ENCODE results near the gene RBM20. TPM values are rescaled to one million over a fixed set of nuclear protein-coding genes. Genes with fewer than 3 reads are reported as not detected.

The RBM20 gene
- total RNA-seq, 1 experiment from 2014 or later = 0.10 TPM

DNA sequence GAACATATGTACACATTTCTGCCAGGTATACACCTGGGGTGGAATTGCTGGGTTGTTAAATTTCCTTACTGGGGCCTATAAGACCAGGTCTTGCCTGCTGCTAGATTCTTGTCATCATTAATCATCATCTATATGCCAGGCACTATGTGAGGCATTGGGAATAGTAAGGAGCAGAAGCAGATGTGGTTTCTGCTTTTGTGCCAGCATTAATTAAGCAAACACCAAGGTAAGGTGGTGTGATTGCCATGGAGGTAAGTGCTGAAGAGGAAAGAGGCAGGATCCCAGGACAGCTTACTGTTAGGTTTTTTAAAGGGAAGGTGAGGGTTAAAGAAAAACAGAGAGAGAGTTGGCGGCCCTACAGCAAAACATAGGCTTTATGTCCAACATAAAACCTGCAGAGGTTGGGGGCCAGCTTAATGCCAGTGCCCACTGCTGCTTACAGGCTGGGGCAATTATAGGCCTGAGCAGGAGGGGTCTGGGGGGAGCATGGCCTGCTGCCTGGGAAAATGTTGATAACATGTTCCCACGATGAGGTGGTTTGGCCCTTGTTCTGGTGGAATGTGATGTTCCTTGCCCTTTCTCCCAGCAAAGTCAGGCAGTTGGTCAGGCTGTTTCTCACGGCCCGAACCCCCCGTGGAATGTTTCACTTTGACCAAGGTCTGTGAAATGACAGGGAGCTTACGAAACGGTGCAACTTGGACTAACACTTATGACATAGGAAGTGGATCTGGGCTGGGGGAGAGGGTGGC, 93.9 kb downstream of the RBM20 start:
- BruUV-seq (replicated peaks) = no TSS peak
- ChIA-PET CTCF (no interaction called here), POLR2A (interaction anchor here (0.6 kb wide), 1 partner anchor 47 kb away, joined by 3 read pairs; no protein-coding TSS in a partner anchor)
- DNase-seq (ENCODE audit: low read depth, low spot score) (no peak), ATAC-seq (no peak)
- no peak for TF ChIP-seq SIN3A (IDR thresholded peaks at IDR 0.05; ENCODE audit: borderline replicate concordance, insufficient read depth, low read depth, low read length)
- Histone ChIP-seq H3K27ac (ENCODE audit: low read length) (no peak overlapping the region), H3K4me3 (ENCODE audit: low read depth in 2 of 2, low read length in 2 of 2) (no peak overlapping the region), H3K4me1 (ENCODE audit: control insufficient read depth, insufficient read depth, low read length) (peaks cover 13% of the 10 kb centered on the region; the same call in 1 of the 2 replicates), H3K36me3 (ENCODE audit: control insufficient read depth, insufficient read depth, low read length) (no peaks in the 10 kb centered on the region), H3K9me3 (ENCODE audit: control insufficient read depth, insufficient read depth, low read depth, low read length) (no peaks in the 10 kb centered on the region), H3K27me3 (ENCODE audit: control insufficient read depth, insufficient read depth, low read length) (peaks cover 7% of the 10 kb centered on the region)
- in situ Hi-C loops (cut with HindIII; ENCODE audit: low pct_unique_long_range_greater_than_20kb, low sequenced_read_pairs) = no loop called here
- intact Hi-C loops (cut with micrococcal nuclease; ENCODE audit: unreplicated experiment) = loop anchor here (10.0 kb wide), 1 partner anchor 123 kb away; no protein-coding TSS in a partner anchor

DNA sequence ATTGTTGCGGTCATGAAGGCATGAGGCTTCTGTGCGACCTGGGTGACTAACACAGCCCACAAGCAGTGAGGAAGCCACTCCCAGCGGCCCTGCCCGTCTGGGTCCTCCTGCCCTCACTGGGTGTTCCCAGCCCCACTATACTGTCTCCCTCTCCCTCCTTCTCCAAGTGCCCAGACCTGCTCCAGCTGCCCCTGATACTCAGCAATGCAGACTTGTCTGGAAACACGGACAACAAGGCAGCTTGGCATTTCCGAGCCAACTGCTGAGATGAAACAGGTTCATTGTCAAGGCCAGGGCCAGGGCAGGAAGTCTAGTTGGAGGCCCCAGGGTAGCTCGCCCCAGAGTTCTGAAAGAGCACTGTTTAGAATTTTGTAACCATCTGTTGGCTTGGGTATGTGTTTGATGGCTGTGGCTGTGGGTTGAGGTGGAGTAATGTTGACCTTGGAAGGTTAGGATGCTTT, 95.7 kb downstream of the RBM20 start:
- no peaks in the 10 kb centered on the region for H3K36me3 ChIP-seq (ENCODE audit: control insufficient read depth, insufficient read depth, low read length)
- in situ Hi-C loops (cut with HindIII; ENCODE audit: low pct_unique_long_range_greater_than_20kb, low sequenced_read_pairs) = no loop called here
- no peak for DNase-seq (ENCODE audit: low read depth, low spot score)
- ChIA-PET POLR2A (no interaction called here), CTCF (no interaction called here)
- no peak overlapping the region for H3K4me3 ChIP-seq (ENCODE audit: low read depth in 2 of 2, low read length in 2 of 2)
- no peak overlapping the region for H3K27ac ChIP-seq (ENCODE audit: low read length)
- H3K9me3 ChIP-seq (ENCODE audit: control insufficient read depth, insufficient read depth, low read depth, low read length) = no peaks in the 10 kb centered on the region
- no TSS peak for BruUV-seq (replicated peaks)
- H3K4me1 ChIP-seq (ENCODE audit: control insufficient read depth, insufficient read depth, low read length) = peaks cover 3% of the 10 kb centered on the region; the same call in 1 of the 2 replicates
- ATAC-seq = no peak
- H3K27me3 ChIP-seq (ENCODE audit: control insufficient read depth, insufficient read depth, low read length) = peaks cover 2% of the 10 kb centered on the region
- intact Hi-C loops (cut with micrococcal nuclease; ENCODE audit: unreplicated experiment) = loop anchor here (10.0 kb wide), 1 partner anchor 125 kb away; no protein-coding TSS in a partner anchor
- TF ChIP-seq TCF7L2 (IDR thresholded peaks at IDR 0.05; ENCODE audit: low read depth, low read length) (no peak), REST (IDR thresholded peaks at IDR 0.05; ENCODE audit: insufficient read depth in 1 of 2, low read depth in 2 of 2, low read length in 1 of 2) (no peak), POLR2AphosphoS5 (IDR thresholded peaks at IDR 0.05; ENCODE audit: low read depth, low read length) (no peak), SIN3A (IDR thresholded peaks at IDR 0.05; ENCODE audit: borderline replicate concordance, insufficient read depth, low read depth, low read length) (no peak)
- TF ChIP-seq, protein P1, sequence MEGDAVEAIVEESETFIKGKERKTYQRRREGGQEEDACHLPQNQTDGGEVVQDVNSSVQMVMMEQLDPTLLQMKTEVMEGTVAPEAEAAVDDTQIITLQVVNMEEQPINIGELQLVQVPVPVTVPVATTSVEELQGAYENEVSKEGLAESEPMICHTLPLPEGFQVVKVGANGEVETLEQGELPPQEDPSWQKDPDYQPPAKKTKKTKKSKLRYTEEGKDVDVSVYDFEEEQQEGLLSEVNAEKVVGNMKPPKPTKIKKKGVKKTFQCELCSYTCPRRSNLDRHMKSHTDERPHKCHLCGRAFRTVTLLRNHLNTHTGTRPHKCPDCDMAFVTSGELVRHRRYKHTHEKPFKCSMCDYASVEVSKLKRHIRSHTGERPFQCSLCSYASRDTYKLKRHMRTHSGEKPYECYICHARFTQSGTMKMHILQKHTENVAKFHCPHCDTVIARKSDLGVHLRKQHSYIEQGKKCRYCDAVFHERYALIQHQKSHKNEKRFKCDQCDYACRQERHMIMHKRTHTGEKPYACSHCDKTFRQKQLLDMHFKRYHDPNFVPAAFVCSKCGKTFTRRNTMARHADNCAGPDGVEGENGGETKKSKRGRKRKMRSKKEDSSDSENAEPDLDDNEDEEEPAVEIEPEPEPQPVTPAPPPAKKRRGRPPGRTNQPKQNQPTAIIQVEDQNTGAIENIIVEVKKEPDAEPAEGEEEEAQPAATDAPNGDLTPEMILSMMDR (IDR thresholded peaks at IDR 0.05) = no peak

DNA sequence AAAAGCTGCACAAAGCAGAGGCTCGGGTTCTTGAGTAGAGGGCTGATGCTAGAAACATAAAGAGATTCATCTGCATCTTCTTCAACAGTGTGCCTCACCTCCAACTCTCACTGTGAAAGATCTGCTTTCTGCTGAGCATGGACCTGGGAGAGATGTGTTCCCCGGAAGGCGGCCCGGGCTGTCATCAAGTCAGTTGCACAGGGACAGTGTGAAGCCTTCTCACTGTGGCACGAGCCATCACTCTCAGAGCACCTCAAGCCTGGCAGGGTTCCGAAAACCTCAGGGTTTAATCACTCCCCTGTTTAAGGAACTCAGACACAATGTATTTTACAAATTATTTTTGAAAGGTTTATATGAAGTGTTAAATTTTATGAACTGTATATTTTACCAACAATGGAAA, 98.7 kb downstream of the RBM20 start:
- ChIA-PET CTCF (no interaction called here), POLR2A (no interaction called here)
- in situ Hi-C loops (cut with HindIII; ENCODE audit: low pct_unique_long_range_greater_than_20kb, low sequenced_read_pairs) (no loop called here), intact Hi-C loops (cut with micrococcal nuclease; ENCODE audit: unreplicated experiment) (no loop called here)
- H3K9me3 ChIP-seq (ENCODE audit: control insufficient read depth, insufficient read depth, low read depth, low read length) = no peaks in the 10 kb centered on the region
- H3K4me1 ChIP-seq (ENCODE audit: control insufficient read depth, insufficient read depth, low read length) = peaks cover 3% of the 10 kb centered on the region; the same call in 1 of the 2 replicates
- TF ChIP-seq TCF7L2 (IDR thresholded peaks at IDR 0.05; ENCODE audit: low read depth, low read length) = no peak
- TF ChIP-seq, protein P1 (IDR thresholded peaks at IDR 0.05) = no peak
- TF ChIP-seq REST (IDR thresholded peaks at IDR 0.05; ENCODE audit: insufficient read depth in 1 of 2, low read depth in 2 of 2, low read length in 1 of 2) = no peak
- TF ChIP-seq POLR2AphosphoS5 (IDR thresholded peaks at IDR 0.05; ENCODE audit: low read depth, low read length) = no peak
- no peak for TF ChIP-seq SIN3A (IDR thresholded peaks at IDR 0.05; ENCODE audit: borderline replicate concordance, insufficient read depth, low read depth, low read length)
- ATAC-seq = no peak
- no peak overlapping the region for H3K27ac ChIP-seq (ENCODE audit: low read length)
- H3K36me3 ChIP-seq (ENCODE audit: control insufficient read depth, insufficient read depth, low read length) = no peaks in the 10 kb centered on the region
- BruUV-seq (replicated peaks) = no TSS peak
- peaks cover 2% of the 10 kb centered on the region for H3K27me3 ChIP-seq (ENCODE audit: control insufficient read depth, insufficient read depth, low read length)
- no peak for DNase-seq (ENCODE audit: low read depth, low spot score)
- no peak overlapping the region for H3K4me3 ChIP-seq (ENCODE audit: low read depth in 2 of 2, low read length in 2 of 2)

Measured in Panc1 (cell line).